SK-N-MC (cell line): ENCODE measurements around the gene C12orf42.

ENCODE experiments used
- DNase-seq: peaks from one replicate; pipeline ENCODE4 v3.0.0-alpha.2; 2011; ENCODE audit warnings: low read depth, low spot score
- H3K27ac ChIP-seq: fragments of 200-600 bp; sonication (generic); 2 replicates; pipeline ENCODE4 v1.5.1; 2016; ENCODE audit warnings: mixed run types
- H3K36me3 ChIP-seq: fragments of 200-600 bp; sonication (generic); 2 replicates; pipeline ENCODE4 v1.6.1; 2017; ENCODE audit warnings: antibody characterized with exemption, low read length, mixed read lengths; ENCODE audit not compliant: insufficient read depth
- H3K4me3 ChIP-seq: fragments of 200-600 bp; sonication (generic); 2 replicates; pipeline ENCODE4 v1.5.1; 2016
- H3K9ac ChIP-seq: fragments of 200-600 bp; sonication (generic); 2 replicates; pipeline ENCODE4 v1.8.0; 2017; ENCODE audit warnings: mixed run types, mixed read lengths; ENCODE audit not compliant: insufficient read length
- H3K9me3 ChIP-seq: fragments of 200-600 bp; sonication (generic); 2 replicates; pipeline ENCODE4 v1.6.1; 2017; ENCODE audit warnings: low read depth, mild to moderate bottlenecking, antibody characterized with exemption, low read length, moderate library complexity, mixed read lengths
- EZH2 ChIP-seq: fragments of 200-600 bp; sonication (generic); IDR thresholded peaks from one replicate; pipeline ENCODE4 v1.6.1; 2017; ENCODE audit warnings: antibody characterized with exemption
- FOXP2 ChIP-seq: optimal IDR thresholded peaks from 2 replicates; pipeline ENCODE3; 2011; ENCODE audit warnings: mild to moderate bottlenecking, moderate library complexity; ENCODE audit not compliant: insufficient read depth; ENCODE audit errors: extremely low read length, control extremely low read depth
- POLR2AphosphoS5 ChIP-seq: IDR thresholded peaks from 2 replicates; pipeline ENCODE4 v1.6.1; 2012; ENCODE audit warnings: mild to moderate bottlenecking, low read depth, low read length, borderline replicate concordance

The C12orf42 gene

DNA sequence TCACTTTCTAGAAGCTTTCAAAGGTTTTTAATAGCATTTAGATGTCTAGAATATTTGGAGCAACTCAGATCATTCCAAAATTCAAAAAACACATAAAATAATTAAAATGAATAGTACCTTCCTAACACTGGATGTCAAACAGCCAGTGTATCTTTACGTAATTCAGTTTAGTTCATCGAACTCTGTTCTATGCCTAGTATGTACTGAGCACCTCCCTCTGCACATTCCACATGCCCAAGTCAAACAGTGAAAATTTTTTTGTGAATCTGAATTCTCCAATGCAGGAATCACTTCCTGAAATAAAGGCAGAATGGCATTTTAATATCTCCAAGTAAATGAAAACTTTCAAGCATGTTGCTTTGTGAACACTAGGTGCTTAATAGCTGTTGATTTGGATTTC is 192.3 kb downstream of the C12orf42 start:
- Histone ChIP-seq H3K4me3 (no peak overlapping the region), H3K9me3 (no peaks in the 10 kb centered on the region), H3K36me3 (no peaks in the 10 kb centered on the region), H3K27ac (no peak overlapping the region), H3K9ac (no peak overlapping the region)
- TF ChIP-seq EZH2 (no peak), POLR2AphosphoS5 (no peak), FOXP2 (no peak)
- DNase-seq = no peak

DNA sequence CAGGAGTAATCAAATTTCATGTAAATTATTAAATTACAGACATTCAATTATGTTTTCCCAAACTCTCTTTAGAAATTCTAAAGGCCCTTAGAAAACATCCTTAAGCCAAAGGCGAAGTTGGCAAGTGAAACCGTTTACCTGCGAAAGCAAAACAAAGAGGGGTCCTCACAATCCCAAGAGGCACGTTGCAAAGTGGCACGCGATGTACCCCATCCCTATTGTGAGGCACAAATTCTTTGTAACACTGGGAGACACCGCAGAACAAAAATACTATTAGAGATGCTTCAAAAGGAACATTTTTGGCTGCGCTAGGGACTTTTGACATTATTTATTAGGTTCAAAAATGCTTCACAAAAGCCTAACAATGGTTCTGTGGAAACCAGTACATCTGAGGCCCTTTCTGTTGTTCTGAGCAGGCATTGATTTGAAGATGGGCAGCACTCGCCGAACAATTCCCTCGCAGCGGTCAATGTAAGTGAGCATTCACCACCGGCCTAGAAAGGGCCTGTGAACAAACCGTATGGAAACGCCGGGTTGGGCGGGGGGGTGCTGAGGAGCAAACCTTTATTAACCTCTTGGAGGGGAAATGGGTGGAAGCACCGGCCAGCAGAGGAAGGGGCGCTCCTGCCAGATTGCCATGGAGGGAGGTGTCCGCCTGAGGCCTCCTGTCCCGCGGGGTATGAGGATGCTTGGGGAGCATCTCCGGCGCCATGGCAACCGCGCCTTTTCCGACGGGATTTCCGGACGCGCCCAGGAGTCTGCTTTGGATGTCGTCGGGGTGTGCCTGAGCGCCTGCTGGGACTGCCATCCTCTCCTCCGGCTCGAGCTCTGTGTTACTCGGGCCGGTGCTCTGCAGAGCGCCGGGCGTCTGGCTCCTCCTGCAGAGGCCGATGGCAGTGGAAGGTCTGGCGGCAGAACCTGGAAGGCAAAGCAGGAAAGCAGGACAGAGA is 193.9 kb downstream of the C12orf42 start:
- no peak overlapping the region for H3K4me3 ChIP-seq
- H3K27ac ChIP-seq = no peak overlapping the region
- DNase-seq = no peak
- TF ChIP-seq FOXP2 (no peak), EZH2 (no peak), POLR2AphosphoS5 (no peak)
- H3K36me3 ChIP-seq = no peaks in the 10 kb centered on the region
- H3K9me3 ChIP-seq = no peaks in the 10 kb centered on the region
- H3K9ac ChIP-seq = no peak overlapping the region

DNA sequence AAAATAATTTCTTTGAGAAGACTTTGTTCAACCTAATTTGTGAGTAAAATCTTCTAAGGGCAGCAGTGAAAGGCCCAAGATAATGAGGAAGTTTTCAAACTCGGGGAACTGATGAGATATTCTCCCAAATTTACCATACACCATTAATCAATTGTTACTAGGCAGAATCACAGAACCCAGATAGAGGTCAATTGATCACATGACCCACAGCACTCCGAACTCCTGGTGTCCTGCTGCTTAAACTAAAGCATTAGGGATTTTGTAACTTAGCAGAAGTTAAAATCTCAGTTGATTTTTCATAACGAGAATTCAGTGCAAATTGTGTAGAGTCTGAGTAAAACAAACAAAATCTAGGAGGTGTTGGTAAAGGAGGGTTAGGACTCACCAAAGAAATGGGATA is 207.8 kb downstream of the C12orf42 start:
- no peaks in the 10 kb centered on the region for H3K36me3 ChIP-seq
- H3K27ac ChIP-seq = no peak overlapping the region
- no peak overlapping the region for H3K4me3 ChIP-seq
- TF ChIP-seq FOXP2 (no peak), POLR2AphosphoS5 (no peak), EZH2 (no peak)
- DNase-seq = no peak
- no peak overlapping the region for H3K9ac ChIP-seq
- no peaks in the 10 kb centered on the region for H3K9me3 ChIP-seq

DNA sequence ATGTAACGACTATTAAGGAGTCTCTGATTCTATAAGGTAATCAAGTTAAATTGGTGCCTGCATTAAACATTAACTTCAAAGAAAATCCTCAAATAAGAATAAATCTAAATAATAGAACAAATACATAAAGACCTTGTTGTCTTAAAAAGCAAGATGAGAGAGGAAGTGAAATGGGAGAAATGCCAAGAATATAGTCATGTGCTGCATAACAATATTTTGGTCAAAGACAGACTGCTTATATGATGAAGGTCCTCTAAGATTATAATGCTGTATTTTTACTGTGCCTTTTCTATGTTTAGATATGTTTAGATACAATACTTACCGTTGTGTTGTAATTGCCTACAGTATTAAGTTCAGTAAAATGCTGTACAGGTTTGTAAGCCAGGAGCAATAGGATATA is 213.6 kb downstream of the C12orf42 start:
- H3K9me3 ChIP-seq = no peaks in the 10 kb centered on the region
- H3K4me3 ChIP-seq = no peak overlapping the region
- H3K36me3 ChIP-seq = no peaks in the 10 kb centered on the region
- H3K27ac ChIP-seq = no peak overlapping the region
- DNase-seq = no peak
- no peak for TF ChIP-seq FOXP2
- TF ChIP-seq POLR2AphosphoS5 = no peak
- no peak for TF ChIP-seq EZH2
- no peak overlapping the region for H3K9ac ChIP-seq

DNA sequence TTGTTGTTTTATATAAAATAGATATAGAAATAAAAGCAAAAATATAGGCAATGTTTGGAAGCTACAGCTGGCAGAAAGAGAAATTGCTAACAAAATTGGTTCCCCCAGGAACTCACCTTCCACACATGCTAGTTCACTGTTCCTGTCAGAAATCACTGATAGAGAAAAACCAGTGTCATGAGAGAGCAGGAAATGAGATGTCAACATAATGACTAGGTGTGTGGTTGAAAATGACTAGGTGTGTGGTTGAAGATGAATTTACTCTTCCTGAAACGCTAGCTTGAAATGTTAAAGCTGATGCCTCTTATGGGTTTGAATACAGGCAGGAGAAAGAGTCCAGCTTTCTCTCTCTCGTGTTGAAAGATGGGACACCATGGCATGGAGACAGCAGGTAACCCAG is 216.3 kb downstream of the C12orf42 start:
- no peaks in the 10 kb centered on the region for H3K36me3 ChIP-seq
- DNase-seq = no peak

DNA sequence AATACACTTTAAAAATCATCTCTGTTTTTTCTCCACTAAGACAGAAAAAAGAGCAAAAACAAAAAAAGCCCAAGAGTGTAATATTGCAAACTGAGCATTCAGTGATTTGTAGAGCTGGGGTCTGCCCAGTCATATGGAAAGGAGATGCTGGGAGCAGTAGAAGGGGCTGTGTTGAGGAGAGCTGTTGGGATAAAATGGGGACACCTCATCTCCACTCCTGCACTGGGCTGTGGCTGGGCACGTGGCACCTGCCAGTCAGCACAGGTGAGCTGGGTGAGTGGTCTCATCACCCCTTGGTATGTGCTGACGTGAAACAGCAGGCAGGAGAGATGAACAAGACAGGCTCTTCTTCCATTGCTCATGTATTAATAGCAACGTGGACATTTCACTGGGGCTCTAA is 217.4 kb downstream of the C12orf42 start:
- no peak overlapping the region for H3K27ac ChIP-seq
- H3K9me3 ChIP-seq = no peaks in the 10 kb centered on the region
- no peak overlapping the region for H3K4me3 ChIP-seq
- no peak overlapping the region for H3K9ac ChIP-seq
- no peaks in the 10 kb centered on the region for H3K36me3 ChIP-seq
- DNase-seq = no peak
- no peak for TF ChIP-seq POLR2AphosphoS5
- TF ChIP-seq EZH2 = no peak
- no peak for TF ChIP-seq FOXP2

More for the DNA sequence above, 216.3 kb downstream of the C12orf42 start:
- H3K27ac ChIP-seq = no peak overlapping the region
- TF ChIP-seq POLR2AphosphoS5 = no peak
- no peak for TF ChIP-seq FOXP2
- TF ChIP-seq EZH2 = no peak
- no peak overlapping the region for H3K9ac ChIP-seq
- H3K9me3 ChIP-seq = no peaks in the 10 kb centered on the region
- H3K4me3 ChIP-seq = no peak overlapping the region

DNA sequence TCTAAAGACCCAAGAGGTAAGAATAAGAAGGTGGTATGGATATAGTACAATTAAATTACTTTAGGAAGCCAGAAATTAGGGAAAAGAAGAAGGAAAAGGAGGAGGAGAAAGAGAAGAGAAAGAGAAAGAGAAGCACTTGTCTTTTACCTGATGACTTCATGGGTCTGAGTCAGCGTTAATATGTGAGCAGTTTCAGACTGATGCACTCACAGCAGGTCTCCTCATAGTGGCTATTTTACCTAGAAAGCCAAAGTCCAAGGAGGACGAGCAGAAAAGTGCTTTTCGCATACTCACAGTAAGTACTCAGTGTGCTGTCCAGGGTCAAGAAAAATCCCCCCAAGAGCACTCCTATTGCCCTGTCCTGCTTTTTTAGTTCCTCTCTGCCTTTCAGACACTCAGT is 222.1 kb downstream of the C12orf42 start:
- TF ChIP-seq FOXP2 (no peak), POLR2AphosphoS5 (no peak), EZH2 (no peak)
- Histone ChIP-seq H3K9me3 (no peaks in the 10 kb centered on the region), H3K27ac (no peak overlapping the region), H3K36me3 (no peaks in the 10 kb centered on the region), H3K9ac (no peak overlapping the region), H3K4me3 (no peak overlapping the region)
- DNase-seq = no peak

DNA sequence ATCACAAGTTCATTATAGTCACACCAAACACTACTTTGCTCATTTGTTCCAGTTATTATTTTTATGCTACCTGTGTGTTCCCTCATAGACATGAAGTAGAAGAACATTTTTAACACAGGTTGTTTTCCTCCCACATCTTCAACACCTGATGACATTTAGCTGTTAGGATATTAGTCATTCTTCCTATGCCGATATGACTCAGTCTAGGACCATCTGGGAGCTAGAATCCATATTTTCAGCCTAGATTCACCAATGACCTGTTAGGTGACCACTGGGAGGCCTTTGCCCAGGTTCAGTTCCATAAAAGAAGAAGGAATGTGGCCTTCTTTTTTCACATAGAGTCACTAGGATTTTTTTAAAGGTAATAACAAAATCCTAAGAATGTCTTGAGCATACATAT is 222.8 kb downstream of the C12orf42 start:
- H3K4me3 ChIP-seq = no peak overlapping the region
- no peaks in the 10 kb centered on the region for H3K9me3 ChIP-seq
- H3K36me3 ChIP-seq = no peaks in the 10 kb centered on the region
- no peak overlapping the region for H3K9ac ChIP-seq
- no peak for DNase-seq
- no peak for TF ChIP-seq POLR2AphosphoS5
- TF ChIP-seq FOXP2 = no peak
- TF ChIP-seq EZH2 = no peak
- H3K27ac ChIP-seq = no peak overlapping the region

DNA sequence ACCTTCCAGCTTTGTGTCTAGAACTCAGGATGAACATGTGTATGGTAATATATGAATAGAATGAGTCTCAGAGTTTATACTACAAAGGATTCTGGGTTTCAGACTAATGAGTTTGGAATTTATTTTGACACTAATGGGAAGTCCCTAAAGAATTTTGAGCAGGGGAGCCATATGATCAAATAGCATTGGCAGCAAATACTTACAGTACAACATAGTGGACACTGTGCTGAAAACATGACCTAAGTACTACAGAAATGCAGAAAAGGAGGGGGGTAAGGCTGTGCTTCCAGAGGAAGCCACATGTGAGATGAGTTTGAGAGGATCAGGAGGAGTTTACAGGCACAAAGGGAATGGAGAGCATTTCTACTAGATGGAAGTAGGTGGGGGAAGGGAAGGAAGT is 225.8 kb downstream of the C12orf42 start:
- no peak overlapping the region for H3K27ac ChIP-seq
- H3K4me3 ChIP-seq = no peak overlapping the region
- H3K9me3 ChIP-seq = no peaks in the 10 kb centered on the region
- no peak overlapping the region for H3K9ac ChIP-seq
- H3K36me3 ChIP-seq = no peaks in the 10 kb centered on the region
- TF ChIP-seq FOXP2 (no peak), POLR2AphosphoS5 (no peak), EZH2 (no peak)
- no peak for DNase-seq
